ENCODE data around the gene GPR15LG. TPM values are rescaled to one million over a fixed set of nuclear protein-coding genes. Genes with fewer than 3 reads are reported as not detected.

GPR15LG gene
- total RNA-seq, 4 donors from 2014 or later = 10.3 to 25.8 (median 19.7) TPM

DNA sequence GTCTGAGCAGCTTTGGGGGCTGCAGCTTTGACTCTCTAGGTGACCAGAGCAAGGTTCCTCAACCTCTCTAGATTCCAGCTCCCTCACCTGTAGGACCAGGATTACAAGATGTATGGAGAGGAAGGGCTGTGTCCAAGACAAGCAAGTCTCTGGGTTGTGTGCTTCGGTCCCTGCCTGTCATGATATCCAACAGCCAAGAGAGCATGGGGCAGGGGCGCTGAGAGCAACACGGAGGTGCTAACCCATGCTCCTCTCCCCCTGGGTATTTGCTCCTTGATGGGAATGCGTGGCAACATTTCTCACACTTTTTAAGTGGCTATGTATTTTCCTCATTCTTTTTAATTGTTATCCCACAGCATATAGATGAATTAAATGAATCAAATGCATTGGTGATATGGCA lies 31.0 kb downstream of the GPR15LG start:
- peak in 1 of 2 donors; percentile 70 for DNase-seq (ENCODE audit: low spot score in 2 of 2)
- intact Hi-C loops (cut with DNase I; ENCODE audit: low total_unique reads) = loop anchor here (5.0 kb wide), 1 partner anchor 52 kb away; no protein-coding TSS in a partner anchor
- no peak for TF ChIP-seq POLR2A (IDR thresholded peaks at IDR 0.05)
- TF ChIP-seq, protein P1, sequence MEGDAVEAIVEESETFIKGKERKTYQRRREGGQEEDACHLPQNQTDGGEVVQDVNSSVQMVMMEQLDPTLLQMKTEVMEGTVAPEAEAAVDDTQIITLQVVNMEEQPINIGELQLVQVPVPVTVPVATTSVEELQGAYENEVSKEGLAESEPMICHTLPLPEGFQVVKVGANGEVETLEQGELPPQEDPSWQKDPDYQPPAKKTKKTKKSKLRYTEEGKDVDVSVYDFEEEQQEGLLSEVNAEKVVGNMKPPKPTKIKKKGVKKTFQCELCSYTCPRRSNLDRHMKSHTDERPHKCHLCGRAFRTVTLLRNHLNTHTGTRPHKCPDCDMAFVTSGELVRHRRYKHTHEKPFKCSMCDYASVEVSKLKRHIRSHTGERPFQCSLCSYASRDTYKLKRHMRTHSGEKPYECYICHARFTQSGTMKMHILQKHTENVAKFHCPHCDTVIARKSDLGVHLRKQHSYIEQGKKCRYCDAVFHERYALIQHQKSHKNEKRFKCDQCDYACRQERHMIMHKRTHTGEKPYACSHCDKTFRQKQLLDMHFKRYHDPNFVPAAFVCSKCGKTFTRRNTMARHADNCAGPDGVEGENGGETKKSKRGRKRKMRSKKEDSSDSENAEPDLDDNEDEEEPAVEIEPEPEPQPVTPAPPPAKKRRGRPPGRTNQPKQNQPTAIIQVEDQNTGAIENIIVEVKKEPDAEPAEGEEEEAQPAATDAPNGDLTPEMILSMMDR (IDR thresholded peaks at IDR 0.05) = no peak
- H3K4me3 ChIP-seq (ENCODE audit: low read depth, poor library complexity, severe bottlenecking) = no peak overlapping the region
- WGBS, 2 donors = 93 to 95% methylated on average over 4 of the region's 4 CpGs

DNA sequence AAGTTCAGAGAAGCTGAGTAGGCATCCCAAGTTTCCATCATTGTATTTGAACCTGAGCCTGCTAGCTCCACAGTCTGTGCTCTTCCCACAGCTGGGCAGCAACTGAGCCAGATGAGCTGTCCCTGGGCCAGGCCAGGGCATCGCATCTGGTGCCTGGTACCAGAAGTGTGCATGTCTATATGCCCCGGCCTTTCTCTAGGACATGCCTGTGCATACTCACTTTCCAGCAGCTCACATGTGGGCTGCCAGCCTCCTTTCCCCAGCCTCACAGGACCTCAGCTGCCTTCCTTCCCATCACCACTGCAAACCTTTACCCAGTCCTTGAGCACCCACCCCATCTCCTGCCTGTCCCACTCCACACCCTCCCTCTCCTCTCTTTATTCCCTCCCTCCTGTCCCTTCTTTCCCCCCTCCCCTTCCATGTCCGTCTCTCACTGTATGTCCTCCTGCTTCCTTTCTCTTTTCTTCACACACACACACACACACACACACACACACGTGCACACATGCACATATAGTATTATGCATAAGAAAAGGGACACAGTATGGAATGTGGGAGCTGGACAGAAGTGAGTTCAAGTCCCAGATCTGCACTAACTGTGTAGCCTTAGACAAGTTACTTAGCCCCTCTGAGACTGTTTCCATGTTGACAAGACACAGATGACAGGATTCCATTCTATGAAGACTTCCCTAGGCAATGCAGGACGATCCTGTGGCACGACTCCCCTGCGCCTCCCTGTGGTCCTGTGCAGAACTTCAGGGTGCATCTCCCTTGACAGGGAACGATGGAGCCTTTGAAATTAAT lies 31.6 kb downstream of the GPR15LG start:
- intact Hi-C loops (cut with DNase I; ENCODE audit: low total_unique reads) = no loop called here
- no peak for TF ChIP-seq POLR2A (IDR thresholded peaks at IDR 0.05)
- TF ChIP-seq, protein P1 (IDR thresholded peaks at IDR 0.05) = no peak
- WGBS, 2 donors = 28 to 34% methylated on average over 8 of the region's 8 CpGs
- peak in 1 of 2 donors; percentile 87 for DNase-seq (ENCODE audit: low spot score in 2 of 2)
- H3K4me3 ChIP-seq (ENCODE audit: low read depth, poor library complexity, severe bottlenecking) = no peak overlapping the region

DNA sequence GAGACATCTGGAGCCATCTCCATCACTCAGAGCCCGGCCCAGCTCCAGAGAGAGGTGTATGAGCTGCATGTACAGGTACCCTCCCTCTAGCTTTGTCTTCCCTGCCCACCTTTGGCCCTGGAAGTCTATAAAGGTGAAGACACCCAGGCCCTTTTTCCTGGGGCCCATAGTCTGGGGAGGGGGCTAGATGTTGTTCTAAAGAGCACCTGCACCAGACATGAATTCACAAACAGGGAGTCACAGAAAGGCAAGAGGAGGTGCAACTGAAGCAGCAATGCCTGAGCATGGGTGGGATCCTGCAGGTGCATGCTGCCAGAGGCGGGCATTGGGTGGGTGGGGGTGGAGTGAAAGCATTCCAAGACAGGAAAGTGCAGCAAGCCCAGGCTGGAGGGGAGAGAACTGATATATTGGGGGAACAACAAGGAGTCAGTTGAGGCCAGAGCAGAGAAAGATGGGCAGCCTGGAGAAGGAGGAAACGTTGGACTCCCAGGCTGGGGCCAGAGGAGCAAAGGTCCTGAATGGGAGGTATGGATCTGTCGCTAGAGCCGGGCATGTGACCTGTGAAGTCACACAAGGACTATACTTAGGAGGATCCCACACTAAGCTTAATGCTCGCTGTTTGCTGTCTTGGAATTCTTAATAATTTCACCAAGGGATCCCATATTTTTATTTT lies 32.4 kb downstream of the GPR15LG start:
- peak in 1 of 2 donors; percentile 56 for DNase-seq (ENCODE audit: low spot score in 2 of 2)
- H3K4me3 ChIP-seq (ENCODE audit: low read depth, poor library complexity, severe bottlenecking) = no peak overlapping the region
- WGBS, 2 donors = 67 to 74% methylated on average over 6 of the region's 6 CpGs
- intact Hi-C loops (cut with DNase I; ENCODE audit: low total_unique reads) = no loop called here
- TF ChIP-seq POLR2A (IDR thresholded peaks at IDR 0.05) = no peak
- TF ChIP-seq, protein P1 (IDR thresholded peaks at IDR 0.05) = no peak

DNA sequence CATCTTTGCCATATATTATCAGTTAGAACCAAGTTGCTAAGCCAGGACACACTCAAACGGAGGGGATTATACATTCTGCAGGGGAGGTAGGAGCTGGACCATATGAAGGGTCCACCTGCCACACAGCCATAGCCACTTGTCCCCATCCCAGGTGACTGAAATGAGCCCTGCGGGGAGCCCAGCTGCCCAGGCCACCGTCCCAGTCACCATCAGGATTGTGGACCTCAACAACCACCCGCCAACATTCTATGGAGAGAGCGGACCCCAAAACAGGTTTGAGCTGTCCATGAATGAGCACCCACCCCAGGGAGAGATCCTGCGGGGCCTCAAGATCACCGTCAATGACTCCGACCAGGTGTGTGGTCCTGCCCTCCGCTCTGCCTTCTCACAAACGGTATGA lies 34.4 kb downstream of the GPR15LG start:
- TF ChIP-seq POLR2A (IDR thresholded peaks at IDR 0.05) = no peak
- TF ChIP-seq, protein P1 (IDR thresholded peaks at IDR 0.05) = no peak
- WGBS, 2 donors = 84 to 86% methylated on average over 10 of the region's 10 CpGs
- no peak overlapping the region for H3K4me3 ChIP-seq (ENCODE audit: low read depth, poor library complexity, severe bottlenecking)
- intact Hi-C loops (cut with DNase I; ENCODE audit: low total_unique reads) = no loop called here
- no peak for DNase-seq (ENCODE audit: low spot score in 2 of 2)

DNA sequence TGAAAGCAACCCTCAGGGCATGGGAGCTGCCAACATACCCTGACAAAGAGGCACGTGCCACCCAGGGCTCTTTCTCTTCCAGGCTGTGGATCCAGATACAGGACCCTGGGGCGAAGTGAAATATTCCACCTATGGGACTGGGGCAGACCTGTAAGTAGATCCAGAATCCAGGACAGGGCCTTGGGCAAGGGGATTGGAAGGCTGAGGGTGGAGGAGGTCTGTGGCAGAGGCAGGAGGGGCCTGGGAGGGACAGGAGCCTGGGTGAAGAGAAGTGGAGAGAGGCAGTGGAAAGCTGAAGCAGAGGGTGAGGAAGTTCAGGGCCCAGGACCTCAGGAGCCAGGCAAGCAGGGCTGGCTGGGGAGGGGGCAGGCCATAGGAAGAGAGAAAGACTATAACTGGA lies 38.0 kb downstream of the GPR15LG start:
- DNase-seq (ENCODE audit: low spot score in 2 of 2) = no peak
- no peak overlapping the region for H3K4me3 ChIP-seq (ENCODE audit: low read depth, poor library complexity, severe bottlenecking)
- TF ChIP-seq POLR2A (IDR thresholded peaks at IDR 0.05) = no peak
- TF ChIP-seq, protein P1 (IDR thresholded peaks at IDR 0.05) = no peak
- 66 to 71% methylated on average over 2 of the region's 2 CpGs for WGBS, 2 donors
- intact Hi-C loops (cut with DNase I; ENCODE audit: low total_unique reads) = loop anchor here (5.0 kb wide), 1 partner anchor 64 kb away; no protein-coding TSS in a partner anchor
